Naive thymus-derived CD4-positive, alpha-beta T cell (primary cell): ENCODE results near the gene GSTO2. TPM values are rescaled to one million over a fixed set of nuclear protein-coding genes. Genes with fewer than 3 reads are reported as not detected.

Experiments used
- ATAC-seq: fragments of 150-1000 bp; cut with Tn5 transposase; 2 replicates; pipeline ENCODE4 v1.10.0; 2021; ENCODE audit warnings: mild to moderate bottlenecking, moderate library complexity
- CTCF ChIA-PET: fragments of 350-600 bp; sonication (Branson Sonifier 250); formaldehyde crosslinking; loops from one replicate; lab custom pipeline; 2021; ENCODE audit warnings: antibody characterized with exemption; lab: Charles Lee
- POLR2A ChIA-PET: fragments of 350-600 bp; sonication (Branson Sonifier 250); formaldehyde crosslinking; loops from one replicate; lab custom pipeline; 2021; ENCODE audit warnings: antibody characterized with exemption, inconsistent platforms; lab: Charles Lee
- DNase-seq, 9 donors: peaks; one replicate each; pipeline versions ENCODE4 v3.0.0 to v3.0.0-alpha.2; 2020 to 2022; ENCODE audit warnings: mixed read lengths in 1 of 9
- H3K27ac ChIP-seq: one replicate; pipeline ENCODE4 v1.7.0; 2013; ENCODE audit warnings: mild to moderate bottlenecking, low read depth, low read length, moderate library complexity
- H3K27me3 ChIP-seq, 2 donors: one replicate each; pipeline ENCODE4 v1.7.0; 2013; ENCODE audit warnings: low read length in 2 of 2, mild to moderate bottlenecking in 2 of 2, moderate library complexity in 2 of 2; ENCODE audit not compliant: control insufficient read depth in 2 of 2, insufficient read depth in 2 of 2
- H3K36me3 ChIP-seq, 3 experiments: 1 replicate in 2 of 3; 2 replicates in 1 of 3; pipeline ENCODE4 v1.7.0; 2013; ENCODE audit warnings: low read length in 3 of 3, mild to moderate bottlenecking in 3 of 3, moderate library complexity in 1 of 3; ENCODE audit not compliant: insufficient read depth in 3 of 3, control insufficient read depth in 2 of 3
- H3K4me1 ChIP-seq, 2 donors: one replicate each; pipeline ENCODE4 v1.7.0; 2013; ENCODE audit warnings: low read length in 2 of 2, mild to moderate bottlenecking in 2 of 2, moderate library complexity in 1 of 2; ENCODE audit not compliant: control insufficient read depth in 2 of 2, insufficient read depth in 2 of 2
- H3K4me3 ChIP-seq: 2 replicates; pipeline ENCODE4 v1.7.0; 2013; ENCODE audit warnings: mild to moderate bottlenecking, low read length
- H3K9me3 ChIP-seq, 3 experiments: 1 replicate in 2 of 3; 2 replicates in 1 of 3; pipeline ENCODE4 v1.7.0; 2013; ENCODE audit warnings: low read length in 3 of 3; ENCODE audit not compliant: control insufficient read depth in 2 of 3
- H3K27ac Mint-ChIP-seq, 9 donors: one replicate each; pipeline ENCODE4 v1.8.0; 2020 to 2022; ENCODE audit warnings: mixed read lengths in 9 of 9, mild to moderate bottlenecking in 8 of 9, moderate library complexity in 5 of 9, inconsistent platforms in 2 of 9
- H3K27me3 Mint-ChIP-seq, 5 donors: one replicate each; pipeline ENCODE4 v1.8.0; 2021 to 2022; ENCODE audit warnings: mixed read lengths in 5 of 5, mild to moderate bottlenecking in 1 of 5
- H3K36me3 Mint-ChIP-seq, 5 donors: one replicate each; pipeline ENCODE4 v1.8.0; 2020 to 2022; ENCODE audit warnings: mixed read lengths in 5 of 5, mild to moderate bottlenecking in 3 of 5, inconsistent platforms in 1 of 5
- H3K4me1 Mint-ChIP-seq, 7 donors: one replicate each; pipeline ENCODE4 v1.8.0; 2020 to 2022; ENCODE audit warnings: mixed read lengths in 7 of 7, mild to moderate bottlenecking in 3 of 7, inconsistent platforms in 1 of 7
- H3K4me3 Mint-ChIP-seq, 10 donors: one replicate each; pipeline ENCODE4 v1.8.0; 2020 to 2022; ENCODE audit warnings: mild to moderate bottlenecking in 10 of 10, mixed read lengths in 10 of 10, moderate library complexity in 6 of 10, inconsistent platforms in 2 of 10
- H3K9me3 Mint-ChIP-seq, 11 donors: one replicate each; pipeline ENCODE4 v1.8.0; 2020 to 2022; ENCODE audit warnings: mixed read lengths in 11 of 11, mild to moderate bottlenecking in 4 of 11, inconsistent platforms in 1 of 11, moderate library complexity in 1 of 11
- intact Hi-C, 2 donors: fragments of 100-400 bp; cut with micrococcal nuclease; formaldehyde crosslinking; loops; one replicate each; pipeline ENCODE4 v1.15.1; 2023
- polyA plus RNA-seq, 2 donors: library from polyadenylated mRNA; unstranded; fragments of 300-500 nt; fragmentation: Illumina TruSeq; gene quantifications; one replicate each; pipeline ENCODE4 v1.2.3, GENCODE V29; 2021
- total RNA-seq, 6 experiments: library from RNA in 5 of 6; stranded (reverse) in 5 of 6; gene quantifications; 1 replicate in 5 of 6; 2 replicates in 1 of 6; pipeline ENCODE4 v1.2.3 and lab custom pipeline; 2021 to 2026

GSTO2 gene
- total and polyA plus RNA-seq, 7 experiments from 2014 or later: 1.0 to 2.5 (median 1.3) TPM

DNA sequence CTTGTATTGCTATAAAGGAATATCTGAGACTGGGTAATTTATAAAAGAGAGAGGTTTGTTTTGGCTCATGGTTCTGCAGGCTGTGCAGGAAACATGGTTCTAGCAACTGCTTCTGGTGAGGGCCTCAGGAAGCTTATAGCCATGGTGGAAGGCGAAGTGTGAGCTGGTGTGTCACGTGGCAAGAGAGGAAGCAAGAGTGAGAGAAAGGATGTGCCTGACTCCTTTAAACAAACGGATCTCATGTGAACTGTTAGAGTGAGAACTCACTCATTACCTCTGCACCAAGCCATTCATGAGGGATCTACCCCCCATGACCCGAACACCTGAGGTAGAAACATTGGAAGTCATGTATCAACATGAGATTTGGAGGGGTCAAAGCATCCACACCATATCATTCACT, 77.0 kb downstream of the GSTO2 start:
- H3K27me3 Mint-ChIP-seq: peaks cover 0 to 2% (median 0%) of the 10 kb centered on the region in 5 donors
- peak overlapping the region in 6 of 10 donors; percentile 6 to 76 (median 29) for H3K4me3 Mint-ChIP-seq
- Histone ChIP-seq H3K4me1 (peaks cover 5 to 11% of the 10 kb centered on the region in 2 donors), H3K36me3 (no peaks in the 10 kb centered on the region), H3K4me3 (no peak overlapping the region), H3K9me3 (no peaks in the 10 kb centered on the region), H3K27me3 (no peaks in the 10 kb centered on the region), H3K27ac (no peak overlapping the region)
- peaks cover 6 to 23% (median 18%) of the 10 kb centered on the region in 7 donors for H3K4me1 Mint-ChIP-seq
- DNase-seq (no peak), ATAC-seq (peak; percentile 46)
- H3K9me3 Mint-ChIP-seq: peaks cover 0 to 9% (median 3%) of the 10 kb centered on the region in 11 donors
- intact Hi-C loops: loop anchor here in 1 of 2 donors (1.0 kb wide), 1 partner anchor 8 kb away; the partner anchor contains the start of gene ITPRIP
- peak overlapping the region in 7 of 9 donors; percentile 26 to 90 (median 72) for H3K27ac Mint-ChIP-seq
- CTCF ChIA-PET: interaction anchor here (0.7 to 10.9 kb wide), 6 partner anchors 8 to 72 kb away, joined by 3 to 259 read pairs (median 4); partner anchors contain the start of gene ITPRIP
- POLR2A ChIA-PET: interaction anchor here (0.8 to 2.4 kb wide), 6 partner anchors 8 to 55 kb away, joined by 3 to 11 read pairs (median 7); partner anchors contain the start of gene ITPRIP
- H3K36me3 Mint-ChIP-seq: peaks cover 0 to 9% (median 0%) of the 10 kb centered on the region in 5 donors

DNA sequence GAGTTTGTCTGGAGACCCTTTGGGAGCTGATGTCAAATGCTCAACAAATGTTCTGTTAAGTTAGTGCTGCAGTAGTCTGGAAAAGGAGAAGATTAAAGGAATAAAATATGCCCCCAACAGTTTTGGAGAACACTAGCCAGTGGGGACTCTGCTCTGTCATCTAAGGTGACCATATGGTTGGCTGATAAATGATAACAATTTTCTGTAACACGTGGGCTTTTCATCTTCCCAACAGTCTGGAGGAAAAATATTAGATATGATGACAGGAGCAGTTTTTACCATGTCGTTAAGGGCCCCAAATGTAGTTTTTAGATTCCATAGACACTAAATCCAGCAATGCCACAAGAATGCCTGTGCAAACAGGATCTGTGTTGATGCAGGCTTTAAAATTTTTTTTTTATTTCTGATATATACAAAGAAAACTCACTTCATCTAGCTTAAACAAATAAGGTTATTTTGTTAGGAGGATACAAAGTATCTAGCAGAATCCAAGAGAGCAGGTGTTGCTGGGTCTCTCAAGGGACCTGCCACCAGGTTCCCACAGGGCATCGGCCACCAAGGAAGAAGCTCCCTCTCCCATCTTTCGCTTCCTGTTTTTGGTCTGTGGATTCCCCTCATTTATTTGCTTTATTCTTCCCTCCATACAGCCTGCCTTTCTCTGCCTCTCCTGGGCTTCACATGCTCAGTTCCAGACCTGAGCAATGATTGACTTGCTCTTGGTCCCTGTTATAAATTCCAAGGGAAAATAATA, 78.5 kb downstream of the GSTO2 start:
- Histone ChIP-seq H3K27ac (no peak overlapping the region), H3K27me3 (no peaks in the 10 kb centered on the region), H3K36me3 (no peaks in the 10 kb centered on the region), H3K9me3 (no peaks in the 10 kb centered on the region), H3K4me1 (peaks cover 5 to 11% of the 10 kb centered on the region in 2 donors), H3K4me3 (no peak overlapping the region)
- ChIA-PET CTCF (interaction anchor here (0.8 to 10.9 kb wide), 6 partner anchors 8 to 72 kb away, joined by 3 to 259 read pairs (median 4); partner anchors contain the start of gene ITPRIP), POLR2A (interaction anchor here (0.6 to 2.4 kb wide), 5 partner anchors 9 to 56 kb away, joined by 3 to 11 read pairs (median 4); partner anchors contain the start of gene ITPRIP)
- no peaks in the 10 kb centered on the region for H3K27me3 Mint-ChIP-seq
- peaks cover 0 to 9% (median 0%) of the 10 kb centered on the region in 5 donors for H3K36me3 Mint-ChIP-seq
- no peak for ATAC-seq
- peaks cover 9 to 33% (median 19%) of the 10 kb centered on the region in 7 donors for H3K4me1 Mint-ChIP-seq
- intact Hi-C loops: no loop called here
- no peak for DNase-seq
- peak overlapping the region in 1 of 10 donors; percentile 19 for H3K4me3 Mint-ChIP-seq
- H3K27ac Mint-ChIP-seq: peak overlapping the region in 2 of 9 donors; percentile 27 to 46
- H3K9me3 Mint-ChIP-seq: peaks cover 0 to 9% (median 3%) of the 10 kb centered on the region in 11 donors

DNA sequence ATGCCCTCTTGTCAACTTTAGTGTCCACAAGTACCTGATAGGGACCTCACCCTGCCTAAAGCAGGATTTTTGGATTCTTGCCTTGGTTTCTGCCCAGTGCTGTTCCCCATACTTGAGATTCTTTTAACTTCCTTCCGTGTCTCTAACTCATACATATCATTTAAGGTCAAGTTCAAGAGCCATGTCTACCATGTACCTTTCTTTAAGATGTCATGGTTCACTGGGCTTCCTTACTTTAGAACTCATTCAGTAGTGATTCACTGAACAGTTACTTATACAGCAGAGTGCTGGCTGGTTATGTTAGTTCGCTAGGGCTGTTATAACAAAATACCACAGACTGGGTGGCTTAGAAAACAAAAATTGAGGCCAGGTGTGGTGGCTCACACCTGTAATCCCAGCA, 79.6 kb downstream of the GSTO2 start:
- CTCF ChIA-PET: interaction anchor here (1.7 to 10.9 kb wide), 4 partner anchors 27 to 57 kb away, joined by 4 to 259 read pairs (median 125); no protein-coding TSS in a partner anchor
- intact Hi-C loops: no loop called here
- no peak for ATAC-seq

GRCh38 chr10:104349623-104350126, 80.7 kb downstream of the GSTO2 start:
- ATAC-seq (peak; percentile 15), DNase-seq (no peak)
- intact Hi-C loops: loop anchor here (1.0 to 5.0 kb wide), 7 partner anchors 11 to 432 kb away; partner anchors contain the start of genes ITPRIP (in 1 of the 2), SFR1 (in 1 of the 2) and STN1 (in 1 of the 2)
- Mint-ChIP-seq H3K4me1 (peaks cover 13 to 36% (median 23%) of the 10 kb centered on the region in 7 donors), H3K27me3 (no peaks in the 10 kb centered on the region), H3K9me3 (peaks cover 0 to 9% (median 3%) of the 10 kb centered on the region in 11 donors), H3K27ac (no peak overlapping the region), H3K4me3 (no peak overlapping the region), H3K36me3 (peaks cover 0 to 9% (median 0%) of the 10 kb centered on the region in 5 donors)
- Histone ChIP-seq H3K4me3 (no peak overlapping the region), H3K27ac (no peak overlapping the region), H3K36me3 (no peaks in the 10 kb centered on the region), H3K4me1 (peaks cover 15 to 16% of the 10 kb centered on the region in 2 donors), H3K27me3 (no peaks in the 10 kb centered on the region), H3K9me3 (no peaks in the 10 kb centered on the region)
- ChIA-PET POLR2A (interaction anchor here (1.5 to 3.4 kb wide), 2 partner anchors 11 to 43 kb away, joined by 10 to 19 read pairs; partner anchors contain the start of gene ITPRIP), CTCF (interaction anchor here (0.9 to 10.9 kb wide), 9 partner anchors 12 to 682 kb away, joined by 3 to 259 read pairs (median 24); partner anchors contain the start of gene ITPRIP)

More for the DNA sequence above, 79.6 kb downstream of the GSTO2 start:
- Histone ChIP-seq H3K36me3 (no peaks in the 10 kb centered on the region), H3K4me3 (no peak overlapping the region), H3K9me3 (no peaks in the 10 kb centered on the region), H3K27me3 (no peaks in the 10 kb centered on the region), H3K27ac (no peak overlapping the region), H3K4me1 (peaks cover 10 to 11% of the 10 kb centered on the region in 2 donors)
- Mint-ChIP-seq H3K4me3 (no peak overlapping the region), H3K27me3 (no peaks in the 10 kb centered on the region), H3K27ac (no peak overlapping the region), H3K9me3 (peaks cover 0 to 9% (median 3%) of the 10 kb centered on the region in 11 donors), H3K36me3 (peaks cover 0 to 9% (median 0%) of the 10 kb centered on the region in 5 donors), H3K4me1 (peaks cover 13 to 36% (median 23%) of the 10 kb centered on the region in 7 donors)
- POLR2A ChIA-PET: interaction anchor here (1.5 to 2.0 kb wide), 2 partner anchors 10 to 41 kb away, joined by 7 to 10 read pairs; partner anchors contain the start of gene ITPRIP
- DNase-seq: no peak

DNA sequence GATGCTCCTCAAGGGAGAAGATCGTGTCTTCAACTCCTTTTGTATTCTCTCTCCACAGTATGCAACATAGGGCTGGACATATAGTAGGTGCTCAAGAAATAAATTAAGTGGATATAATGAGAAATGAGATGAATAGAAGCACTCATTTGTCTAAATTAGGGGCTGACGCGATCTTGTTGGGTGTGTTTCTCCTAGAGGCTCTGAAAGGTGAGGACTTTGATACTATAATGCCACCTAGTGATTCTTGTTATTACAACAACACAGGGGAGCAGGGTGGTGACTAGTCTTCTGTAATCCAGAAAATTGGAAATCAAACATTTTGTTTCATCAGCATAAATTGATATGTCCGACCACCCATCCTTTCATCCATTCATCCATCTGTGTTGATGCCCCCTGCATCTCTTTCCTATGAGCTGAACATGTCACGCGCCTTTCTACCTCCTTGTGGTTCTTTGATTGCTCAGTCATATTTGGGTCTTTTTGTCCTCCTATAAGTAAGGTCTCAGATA, 81.2 kb downstream of the GSTO2 start:
- Mint-ChIP-seq H3K4me3 (no peak overlapping the region), H3K27ac (no peak overlapping the region), H3K9me3 (peaks cover 0 to 9% (median 3%) of the 10 kb centered on the region in 11 donors), H3K4me1 (peaks cover 13 to 36% (median 23%) of the 10 kb centered on the region in 7 donors), H3K36me3 (peaks cover 0 to 8% (median 0%) of the 10 kb centered on the region in 5 donors), H3K27me3 (no peaks in the 10 kb centered on the region)
- no peaks in the 10 kb centered on the region for H3K27me3 ChIP-seq
- H3K9me3 ChIP-seq: no peaks in the 10 kb centered on the region
- DNase-seq: peak in 7 of 9 donors; percentile 60 to 79 (median 74)
- H3K36me3 ChIP-seq: no peaks in the 10 kb centered on the region
- ChIA-PET POLR2A (interaction anchor here (1.5 to 3.4 kb wide), 4 partner anchors 12 to 44 kb away, joined by 4 to 19 read pairs (median 10); partner anchors contain the start of gene ITPRIP), CTCF (interaction anchor here (0.7 to 10.9 kb wide), 15 partner anchors 9 to 683 kb away, joined by 3 to 259 read pairs (median 9); partner anchors contain the start of gene ITPRIP)
- H3K4me1 ChIP-seq: peaks cover 15 to 16% of the 10 kb centered on the region in 2 donors
- H3K27ac ChIP-seq: no peak overlapping the region
- intact Hi-C loops: loop anchor here (1.0 to 5.0 kb wide), 7 partner anchors 12 to 433 kb away; partner anchors contain the start of genes ITPRIP (in 1 of the 2), SFR1 (in 1 of the 2) and STN1 (in 1 of the 2)
- no peak overlapping the region for H3K4me3 ChIP-seq
- ATAC-seq: peak; percentile 68
